Ascending aorta (tissue), 2 donors: Measurements from ENCODE around the gene GRAMD4. TPM values are rescaled to one million over a fixed set of nuclear protein-coding genes. Genes with fewer than 3 reads are reported as not detected.
"Not testable (repeated sequence)": the region's sequence is repeated elsewhere in the genome, so short reads cannot be mapped to it uniquely, and the experiment has no call there.

ENCODE experiments used
- DNase-seq, 2 donors: peaks; one replicate each; pipeline ENCODE4 v3.0.0-alpha.2; 2019; ENCODE audit warnings: low spot score in 2 of 2
- H3K27ac ChIP-seq, 2 donors: fragments of 200-600 bp; sonication (generic); one replicate each; pipeline ENCODE4 v1.5.1; 2016 to 2017; ENCODE audit warnings: mild to moderate bottlenecking in 1 of 2
- H3K27me3 ChIP-seq: fragments of 200-600 bp; sonication (generic); one replicate; pipeline ENCODE4 v1.5.1; 2017
- H3K36me3 ChIP-seq, 2 donors: fragments of 200-600 bp; sonication (generic); one replicate each; pipeline ENCODE4 v1.5.1; 2016
- H3K4me1 ChIP-seq, 2 donors: fragments of 200-600 bp; sonication (generic); one replicate each; pipeline ENCODE4 v1.5.1; 2016 to 2017; ENCODE audit warnings: mild to moderate bottlenecking in 1 of 2
- H3K4me3 ChIP-seq, 2 donors: fragments of 200-600 bp; sonication (generic); one replicate each; pipeline ENCODE4 v1.5.1; 2016 to 2017; ENCODE audit warnings: mild to moderate bottlenecking in 1 of 2
- H3K9me3 ChIP-seq, 2 donors: fragments of 200-600 bp; sonication (generic); one replicate each; pipeline ENCODE4 v1.5.1; 2016
- intact Hi-C: fragments of 100-400 bp; cut with DNase I; formaldehyde crosslinking; loops from one replicate; pipeline ENCODE4 v1.15.1; 2023
- total RNA-seq: library from RNA; depleted of rRNA; stranded (reverse); fragments of >200 nt; gene quantifications from one replicate; pipeline ENCODE4 v1.1.0, GENCODE V29; 2016
- TF ChIP-seq, protein P1 (sequence below), 3 experiments: fragments of 200-600 bp in 2 of 3; fragments of 450-650 bp in 1 of 3; sonication (generic) in 2 of 3; IDR thresholded peaks; one replicate each; pipeline ENCODE4 v1.5.1; 2016 to 2019; ENCODE audit warnings: antibody characterized with exemption in 3 of 3, mild to moderate bottlenecking in 1 of 3, moderate library complexity in 1 of 3

The GRAMD4 gene
- total RNA-seq, 1 donor from 2014 or later, result 20.2 TPM

DNA sequence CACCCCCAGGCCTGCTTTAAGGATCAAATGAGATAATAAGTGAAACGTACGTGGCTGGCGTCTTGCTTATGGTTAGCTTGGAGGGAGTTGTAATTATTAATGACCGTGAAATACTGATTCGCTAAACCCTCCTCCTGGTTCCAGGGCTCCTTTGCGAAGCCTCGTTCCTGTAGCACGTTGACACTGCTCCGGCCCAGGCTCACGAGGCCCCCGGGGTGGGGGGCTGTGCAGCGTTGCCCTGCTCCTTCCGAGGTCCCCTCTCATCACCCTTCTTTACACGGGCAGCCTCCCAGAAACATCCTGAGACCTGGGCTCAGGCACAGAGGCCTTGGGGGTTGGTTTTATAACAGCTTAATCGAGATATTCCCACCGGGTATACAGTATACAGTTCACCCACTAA, 9.1 kb downstream of the GRAMD4 start:
- intact Hi-C loops, result no loop called here

DNA sequence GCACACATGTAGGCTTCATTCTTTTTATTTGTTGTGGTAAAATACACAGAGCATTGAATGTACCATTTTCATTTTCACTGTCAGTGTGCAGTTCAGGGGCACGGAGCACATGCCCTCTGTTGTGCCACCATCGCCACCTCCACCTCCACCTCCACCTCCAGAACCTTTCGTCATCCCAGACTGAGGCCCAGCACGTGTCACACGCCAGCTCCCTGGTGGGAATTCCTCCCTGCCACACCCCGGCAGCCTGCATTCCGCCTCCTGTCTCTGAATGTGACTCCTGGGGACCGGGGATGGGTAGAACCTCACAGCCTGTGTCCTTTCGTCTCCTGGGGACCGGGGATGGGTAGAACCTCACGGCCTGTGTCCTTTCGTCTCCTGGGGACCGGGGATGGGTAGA, 10.9 kb downstream of the GRAMD4 start:
- Histone ChIP-seq H3K4me1 (no peaks in the 10 kb centered on the region), H3K27ac (no peak overlapping the region), H3K36me3 (peaks cover 9 to 10% of the 10 kb centered on the region in 2 donors), H3K4me3 (no peak overlapping the region), H3K27me3 (no peaks in the 10 kb centered on the region), H3K9me3 (no peaks in the 10 kb centered on the region)
- TF ChIP-seq, protein P1, sequence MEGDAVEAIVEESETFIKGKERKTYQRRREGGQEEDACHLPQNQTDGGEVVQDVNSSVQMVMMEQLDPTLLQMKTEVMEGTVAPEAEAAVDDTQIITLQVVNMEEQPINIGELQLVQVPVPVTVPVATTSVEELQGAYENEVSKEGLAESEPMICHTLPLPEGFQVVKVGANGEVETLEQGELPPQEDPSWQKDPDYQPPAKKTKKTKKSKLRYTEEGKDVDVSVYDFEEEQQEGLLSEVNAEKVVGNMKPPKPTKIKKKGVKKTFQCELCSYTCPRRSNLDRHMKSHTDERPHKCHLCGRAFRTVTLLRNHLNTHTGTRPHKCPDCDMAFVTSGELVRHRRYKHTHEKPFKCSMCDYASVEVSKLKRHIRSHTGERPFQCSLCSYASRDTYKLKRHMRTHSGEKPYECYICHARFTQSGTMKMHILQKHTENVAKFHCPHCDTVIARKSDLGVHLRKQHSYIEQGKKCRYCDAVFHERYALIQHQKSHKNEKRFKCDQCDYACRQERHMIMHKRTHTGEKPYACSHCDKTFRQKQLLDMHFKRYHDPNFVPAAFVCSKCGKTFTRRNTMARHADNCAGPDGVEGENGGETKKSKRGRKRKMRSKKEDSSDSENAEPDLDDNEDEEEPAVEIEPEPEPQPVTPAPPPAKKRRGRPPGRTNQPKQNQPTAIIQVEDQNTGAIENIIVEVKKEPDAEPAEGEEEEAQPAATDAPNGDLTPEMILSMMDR (IDR thresholded peaks at IDR 0.05), result no peak
- no peak for DNase-seq
- intact Hi-C loops, result no loop called here

More for the DNA sequence above, 9.1 kb downstream of the GRAMD4 start:
- H3K9me3 ChIP-seq, result no peaks in the 10 kb centered on the region
- peaks cover 9 to 10% of the 10 kb centered on the region in 2 donors for H3K36me3 ChIP-seq
- no peaks in the 10 kb centered on the region for H3K4me1 ChIP-seq
- H3K4me3 ChIP-seq, result no peak overlapping the region
- H3K27me3 ChIP-seq, result no peaks in the 10 kb centered on the region
- no peak for DNase-seq
- H3K27ac ChIP-seq, result no peak overlapping the region
- TF ChIP-seq, protein P1 (IDR thresholded peaks at IDR 0.05), result no peak

DNA sequence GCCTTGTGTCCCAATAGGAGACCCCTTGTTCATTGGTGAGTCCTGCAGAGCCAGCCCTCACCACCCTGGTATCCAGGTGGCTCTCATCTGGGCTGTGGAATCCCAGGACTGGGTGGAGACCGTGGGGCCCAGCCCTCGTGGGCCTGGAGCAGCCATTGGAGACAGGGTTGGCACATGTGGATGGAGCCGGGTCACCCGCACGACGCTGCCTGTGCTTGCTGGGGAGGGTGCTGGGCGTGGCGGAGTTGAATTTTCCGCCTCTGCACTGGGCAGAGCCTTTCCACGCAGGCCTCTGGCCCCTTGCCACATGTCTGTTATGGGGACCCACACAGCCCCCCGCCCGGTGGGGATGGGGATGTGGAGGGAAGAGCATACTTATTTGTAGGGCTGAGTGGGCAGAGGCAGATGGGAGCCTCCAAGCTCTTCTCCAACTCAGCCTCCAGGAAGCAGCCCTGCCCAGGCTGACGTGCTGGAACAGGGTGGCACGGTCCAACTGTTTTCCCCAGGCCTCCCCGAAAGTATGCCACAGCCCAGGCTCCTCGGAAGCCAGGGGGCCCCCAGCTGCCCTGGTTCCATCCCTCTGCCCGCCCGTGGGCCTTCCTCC, 12.6 kb downstream of the GRAMD4 start:
- intact Hi-C loops, result no loop called here
- TF ChIP-seq, protein P1 (IDR thresholded peaks at IDR 0.05), result no peak
- Histone ChIP-seq H3K36me3 (peaks cover under 1 to 3% of the 10 kb centered on the region in 2 donors), H3K9me3 (no peaks in the 10 kb centered on the region), H3K27me3 (no peaks in the 10 kb centered on the region), H3K27ac (no peak overlapping the region), H3K4me1 (no peaks in the 10 kb centered on the region), H3K4me3 (no peak overlapping the region)
- no peak for DNase-seq

DNA sequence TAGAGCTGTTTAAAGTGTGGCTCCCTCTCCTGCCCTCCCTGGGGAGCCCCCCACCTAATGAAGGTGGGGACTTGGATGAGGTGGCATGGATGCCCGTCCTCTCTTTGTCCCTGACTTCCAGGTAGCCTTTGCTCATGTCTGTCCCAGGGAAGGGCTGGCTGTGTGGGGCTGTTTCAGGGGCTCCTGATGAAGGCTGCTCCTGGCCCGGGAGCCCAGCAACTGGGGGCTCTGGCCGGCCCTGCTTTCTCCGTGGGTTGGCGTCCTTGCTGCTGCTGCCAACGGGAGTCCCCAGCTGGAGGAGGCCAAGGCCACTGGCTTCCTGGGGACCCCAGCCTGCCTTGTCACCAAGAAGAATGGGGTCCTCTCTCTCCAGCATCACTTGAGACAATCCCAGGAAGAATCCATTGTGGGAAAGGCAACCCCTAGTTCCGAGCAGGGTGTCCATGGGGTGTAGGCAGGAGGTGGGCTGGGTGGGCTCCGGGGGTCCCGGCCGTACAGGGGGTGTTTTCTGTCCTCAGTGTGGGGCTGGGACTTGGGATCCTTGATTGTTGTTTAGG, 13.2 kb downstream of the GRAMD4 start:
- H3K4me3 ChIP-seq, result no peak overlapping the region
- H3K27ac ChIP-seq, result no peak overlapping the region
- TF ChIP-seq, protein P1 (IDR thresholded peaks at IDR 0.05), result no peak
- H3K36me3 ChIP-seq, result peaks cover 0 to 3% of the 10 kb centered on the region in 2 donors
- H3K9me3 ChIP-seq, result no peaks in the 10 kb centered on the region
- no peaks in the 10 kb centered on the region for H3K27me3 ChIP-seq
- intact Hi-C loops, result no loop called here
- DNase-seq, result no peak
- H3K4me1 ChIP-seq, result no peaks in the 10 kb centered on the region

DNA sequence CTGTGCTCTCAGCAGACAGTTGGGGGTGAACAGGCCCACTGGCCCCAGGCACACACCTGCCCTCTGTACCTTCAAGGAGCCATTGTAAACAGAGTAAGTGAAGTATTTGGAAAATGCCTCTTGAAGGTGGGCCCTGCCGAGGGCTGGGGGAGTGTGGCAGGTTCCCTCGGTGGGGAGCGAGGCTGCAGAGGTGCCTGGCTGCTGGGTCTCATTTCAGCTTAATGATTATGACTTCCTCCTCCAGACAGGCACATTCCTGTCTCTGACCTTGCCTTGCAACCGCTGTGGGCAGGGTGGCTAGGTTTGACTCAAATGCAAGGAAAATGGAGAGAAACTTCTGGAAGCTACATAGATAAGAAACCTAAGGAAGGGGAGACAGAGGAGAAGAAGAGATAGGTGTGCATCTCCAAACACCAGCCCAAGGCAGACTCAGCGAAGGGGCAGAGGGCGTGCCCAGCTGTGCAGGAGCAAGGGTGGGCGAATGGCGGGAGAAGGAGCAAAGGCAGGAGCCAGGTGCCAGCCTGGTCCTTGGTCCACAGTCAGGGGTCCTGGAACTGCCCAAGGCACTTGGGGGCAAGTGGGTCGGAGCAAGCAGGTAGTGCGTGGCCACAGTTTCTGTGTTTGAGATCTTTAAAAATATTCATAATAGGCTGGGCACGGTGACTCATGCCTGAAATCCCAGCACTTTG, 14.0 kb downstream of the GRAMD4 start:
- Histone ChIP-seq H3K4me1 (no peaks in the 10 kb centered on the region), H3K27ac (no peak overlapping the region), H3K9me3 (no peaks in the 10 kb centered on the region), H3K4me3 (no peak overlapping the region), H3K27me3 (no peaks in the 10 kb centered on the region), H3K36me3 (peaks cover 0 to 3% of the 10 kb centered on the region in 2 donors)
- no peak for DNase-seq
- intact Hi-C loops, result no loop called here
- TF ChIP-seq, protein P1 (IDR thresholded peaks at IDR 0.05), result no peak

DNA sequence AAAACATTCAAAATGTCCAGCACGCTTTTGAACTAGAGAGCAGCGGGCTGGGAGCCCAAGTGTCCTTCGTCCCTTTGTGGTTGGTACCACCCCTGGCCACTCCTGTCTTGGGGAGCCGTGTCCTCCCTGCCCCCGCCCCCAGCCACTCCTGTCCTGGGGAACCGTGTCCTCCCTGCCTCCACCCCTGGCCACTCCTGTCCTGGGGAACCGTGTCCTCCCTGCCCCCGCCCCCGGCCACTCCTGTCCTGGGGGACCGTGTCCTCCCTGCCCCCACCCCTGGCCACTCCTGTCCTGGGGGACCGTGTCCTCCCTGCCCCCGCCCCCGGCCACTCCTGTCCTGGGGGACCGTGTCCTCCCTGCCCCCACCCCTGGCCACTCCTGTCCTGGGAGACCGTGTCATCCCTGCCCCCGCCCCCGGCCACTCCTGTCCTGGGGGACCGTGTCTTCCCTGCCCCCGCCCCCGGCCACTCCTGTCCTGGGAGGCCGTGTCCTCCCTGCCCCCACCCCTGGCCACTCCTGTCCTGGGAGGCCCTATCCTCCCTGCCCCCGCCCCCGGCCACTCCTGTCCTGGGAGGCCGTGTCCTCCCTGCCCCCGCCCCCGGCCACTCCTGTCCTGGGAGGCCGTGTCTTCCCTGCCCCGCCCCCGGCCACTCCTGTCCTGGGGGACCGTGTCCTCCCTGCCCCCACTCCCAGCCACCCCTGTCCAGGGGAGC, 14.9 kb downstream of the GRAMD4 start:
- H3K27me3 ChIP-seq, DNase-seq, H3K4me1 ChIP-seq, H3K9me3 ChIP-seq, H3K4me3 ChIP-seq, H3K27ac ChIP-seq, H3K36me3 ChIP-seq, intact Hi-C loops: not testable (repeated sequence)
